ENCODE data around the gene ABLIM1. TPM values are rescaled to one million over a fixed set of nuclear protein-coding genes. Genes with fewer than 3 reads are reported as not detected.

The ABLIM1 gene
- total RNA-seq, 1 donor from 2014 or later, result 144 TPM

- H3K4me1 ChIP-seq, result peaks cover 17% of the 10 kb centered on the region
- no peak for TF ChIP-seq CTCF (IDR thresholded peaks at IDR 0.05)
- no peaks in the 10 kb centered on the region for H3K9me3 ChIP-seq
- peak overlapping the region; percentile 32 for H3K4me3 ChIP-seq
- intact Hi-C loops (cut with DNase I), result loop anchor here (10.0 kb wide), 1 partner anchor 143 kb away; no protein-coding TSS in a partner anchor
- DNase-seq (no peak), ATAC-seq (no peak)
- no peaks in the 10 kb centered on the region for H3K36me3 ChIP-seq
- H3K27ac ChIP-seq, result peak overlapping the region; percentile 55
- no peaks in the 10 kb centered on the region for H3K27me3 ChIP-seq
Measured at GRCh38 chr10:114551636-114551972, 106.5 kb downstream of the ABLIM1 start.

DNA sequence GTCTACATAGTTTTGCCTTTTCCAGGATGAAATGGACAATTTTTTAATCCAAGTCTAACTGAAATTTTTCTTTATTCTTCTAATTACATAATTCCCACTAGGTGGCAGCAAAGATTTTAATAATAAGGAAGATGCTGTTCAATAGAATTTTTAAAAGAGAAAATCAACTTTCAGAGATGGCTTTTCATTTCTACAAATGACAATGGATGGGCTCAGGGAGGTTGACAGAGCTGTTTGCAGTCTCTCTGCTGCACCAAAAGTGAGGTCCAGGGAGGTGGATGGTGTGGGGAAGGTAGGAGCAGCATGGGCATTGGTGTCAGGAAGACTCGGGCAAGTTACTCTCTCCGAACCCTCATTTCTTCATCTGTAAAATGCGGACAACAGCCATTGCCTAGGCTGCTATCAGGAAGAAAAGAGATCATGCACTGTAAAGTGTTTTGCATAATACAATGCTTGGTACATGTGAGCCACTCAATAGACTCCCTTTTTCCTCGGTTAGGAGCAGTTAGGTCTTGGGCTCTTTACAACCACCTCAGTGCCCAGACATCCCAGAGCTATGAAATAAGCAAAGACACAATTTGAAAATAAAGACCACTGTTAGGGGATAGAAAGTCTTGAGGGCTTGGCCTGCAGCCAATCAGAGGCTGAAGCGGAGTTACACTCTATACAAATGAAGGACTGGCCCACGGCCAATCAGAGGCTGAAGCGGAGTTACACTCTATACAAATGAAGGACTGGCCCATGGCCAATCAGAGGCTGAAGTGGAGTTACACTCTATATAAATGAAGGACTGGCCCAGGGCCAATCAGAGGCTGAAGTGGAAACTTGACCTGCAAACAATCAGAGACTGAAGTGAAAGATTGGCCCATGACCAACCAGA lies 107.1 kb downstream of the ABLIM1 start:
- H3K4me3 ChIP-seq, result peak overlapping the region; percentile 32
- intact Hi-C loops (cut with DNase I), result loop anchor here (10.0 kb wide), 1 partner anchor 144 kb away; no protein-coding TSS in a partner anchor

DNA sequence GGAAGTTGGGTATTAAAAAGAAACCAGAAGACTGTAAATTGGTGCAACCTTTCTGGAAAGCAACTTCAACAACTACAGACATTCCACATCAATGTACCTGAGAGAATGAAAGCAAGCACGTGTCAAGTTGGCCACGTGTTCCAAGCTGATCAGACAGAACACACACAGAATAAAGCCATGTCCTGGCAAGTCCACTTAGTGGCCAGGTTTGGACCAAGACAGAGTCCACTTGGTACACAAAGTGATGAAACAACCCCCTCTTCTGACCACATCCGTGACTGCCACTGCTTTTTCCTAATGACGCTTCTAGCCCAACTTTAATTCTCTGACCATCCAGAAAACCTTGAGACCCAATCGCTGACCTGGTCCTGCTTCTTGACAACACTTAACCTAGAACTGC lies 109.4 kb downstream of the ABLIM1 start:
- H3K4me3 ChIP-seq, result no peak overlapping the region
- no peaks in the 10 kb centered on the region for H3K36me3 ChIP-seq
- ATAC-seq (peak; percentile 78), DNase-seq (no peak)
- intact Hi-C loops (cut with DNase I), result loop anchor here (10.0 kb wide), 1 partner anchor 236 kb away; no protein-coding TSS in a partner anchor
- no peaks in the 10 kb centered on the region for H3K27me3 ChIP-seq
- no peak overlapping the region for H3K27ac ChIP-seq
- peaks cover 17% of the 10 kb centered on the region for H3K4me1 ChIP-seq
- H3K9me3 ChIP-seq, result no peaks in the 10 kb centered on the region
- peak; percentile 44 for TF ChIP-seq CTCF (IDR thresholded peaks at IDR 0.05)

More for the DNA sequence above, 107.1 kb downstream of the ABLIM1 start:
- peaks cover 17% of the 10 kb centered on the region for H3K4me1 ChIP-seq
- no peaks in the 10 kb centered on the region for H3K36me3 ChIP-seq
- no peaks in the 10 kb centered on the region for H3K9me3 ChIP-seq
- peak overlapping the region; percentile 55 for H3K27ac ChIP-seq
- peak; percentile 54 for ATAC-seq
- no peaks in the 10 kb centered on the region for H3K27me3 ChIP-seq
- peak; percentile 78 for DNase-seq
- peak; percentile 58 for TF ChIP-seq CTCF (IDR thresholded peaks at IDR 0.05)

- DNase-seq (no peak), ATAC-seq (no peak)
- Histone ChIP-seq H3K4me1 (peaks cover 17% of the 10 kb centered on the region), H3K9me3 (no peaks in the 10 kb centered on the region), H3K36me3 (no peaks in the 10 kb centered on the region), H3K27ac (no peak overlapping the region), H3K27me3 (no peaks in the 10 kb centered on the region), H3K4me3 (no peak overlapping the region)
- no peak for TF ChIP-seq CTCF (IDR thresholded peaks at IDR 0.05)
- intact Hi-C loops (cut with DNase I), result loop anchor here (10.0 kb wide), 1 partner anchor 237 kb away; no protein-coding TSS in a partner anchor
Measured at GRCh38 chr10:114547514-114547913, 110.6 kb downstream of the ABLIM1 start.

GRCh38 chr10:114547056-114547455 lies 111.0 kb downstream of the ABLIM1 start:
- no peaks in the 10 kb centered on the region for H3K9me3 ChIP-seq
- TF ChIP-seq CTCF (IDR thresholded peaks at IDR 0.05), result no peak
- no peak overlapping the region for H3K4me3 ChIP-seq
- ATAC-seq (no peak), DNase-seq (no peak)
- H3K36me3 ChIP-seq, result no peaks in the 10 kb centered on the region
- no peaks in the 10 kb centered on the region for H3K27me3 ChIP-seq
- H3K4me1 ChIP-seq, result peaks cover 18% of the 10 kb centered on the region
- H3K27ac ChIP-seq, result no peak overlapping the region
- intact Hi-C loops (cut with DNase I), result loop anchor here (10.0 kb wide), 1 partner anchor 238 kb away; no protein-coding TSS in a partner anchor
